Measurements from ENCODE around the gene ZFAND4. TPM values are rescaled to one million over a fixed set of nuclear protein-coding genes. Genes with fewer than 3 reads are reported as not detected.
A peak's percentile ranks its signal among the peaks of the same experiment; 100 is the strongest.

Gene ZFAND4
- polyA plus RNA-seq, 3 donors, result 4.4 to 5.9 (median 5.1) TPM

DNA sequence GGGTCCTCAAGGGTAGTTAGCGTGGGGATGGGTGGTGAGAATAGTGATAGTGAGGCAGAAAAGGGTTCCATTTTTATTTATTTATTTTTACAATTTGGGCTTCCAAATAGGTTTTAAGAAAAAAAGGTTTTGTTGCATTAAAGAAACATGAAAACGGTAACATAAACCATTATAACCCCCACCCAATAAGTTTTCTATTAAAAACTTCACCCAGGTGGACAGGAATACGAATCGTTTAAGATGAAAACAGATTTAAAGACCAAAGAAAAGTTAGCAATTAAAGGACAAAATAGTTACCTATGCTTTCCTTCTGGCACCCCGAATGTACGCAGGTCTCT lies 78.7 kb downstream of the ZFAND4 start:
- Histone ChIP-seq H3K4me2 (replicated peaks; ENCODE audit: extremely low read depth, low read length, poor library complexity, severe bottlenecking) (peak overlapping the region; percentile 90), H3K27ac (ENCODE audit: low read depth in 1 of 2, low read length in 2 of 2) (peak overlapping the region in 1 of 2 donors; percentile 43), H4K20me1 (ENCODE audit: insufficient read depth, low read length) (no peaks in the 10 kb centered on the region), H2AFZ (ENCODE audit: insufficient read depth, low read depth, low read length, poor library complexity, severe bottlenecking) (peak overlapping the region; percentile 88), H3K36me3 (replicated peaks in 1 of 2; ENCODE audit: control insufficient read depth in 1 of 2, insufficient read depth in 2 of 2, low read length in 2 of 2) (peaks cover 0 to 8% of the 10 kb centered on the region in 2 donors), H3K9ac (ENCODE audit: insufficient read depth, low read length, poor library complexity, severe bottlenecking) (peak overlapping the region; percentile 61), H3K4me3 (replicated peaks in 1 of 3; ENCODE audit: low read depth in 2 of 3, low read length in 3 of 3) (peak overlapping the region; percentile 72 to 95 (median 80)), H3K4me1 (ENCODE audit: control insufficient read depth in 1 of 2, insufficient read depth in 2 of 2, low read length in 2 of 2) (peaks cover 21 to 28% of the 10 kb centered on the region in 2 donors), H3K79me2 (ENCODE audit: insufficient read depth, low read length) (no peaks in the 10 kb centered on the region), H3K9me3 (replicated peaks in 1 of 2; ENCODE audit: control insufficient read depth in 1 of 2, insufficient read depth in 1 of 2, low read length in 2 of 2) (peaks cover 0 to 4% of the 10 kb centered on the region in 2 donors), H3K27me3 (ENCODE audit: control insufficient read depth in 2 of 2, insufficient read depth in 2 of 2, low read length in 2 of 2) (no peaks in the 10 kb centered on the region)
- 0% methylated on average over 2 of the region's 6 CpGs for WGBS (ENCODE audit: insufficient coverage)
- peak overlapping the region; percentile 83 to 92 for H3K4me3 Mint-ChIP-seq
- peaks cover 30% of the 10 kb centered on the region for H3K4me1 Mint-ChIP-seq
- DNase-seq, result no peak
- peaks cover under 1 to 12% (median 11%) of the 10 kb centered on the region in 3 donors for H3K27me3 Mint-ChIP-seq (ENCODE audit: low read depth in 3 of 3)
- TF ChIP-seq, protein P1, sequence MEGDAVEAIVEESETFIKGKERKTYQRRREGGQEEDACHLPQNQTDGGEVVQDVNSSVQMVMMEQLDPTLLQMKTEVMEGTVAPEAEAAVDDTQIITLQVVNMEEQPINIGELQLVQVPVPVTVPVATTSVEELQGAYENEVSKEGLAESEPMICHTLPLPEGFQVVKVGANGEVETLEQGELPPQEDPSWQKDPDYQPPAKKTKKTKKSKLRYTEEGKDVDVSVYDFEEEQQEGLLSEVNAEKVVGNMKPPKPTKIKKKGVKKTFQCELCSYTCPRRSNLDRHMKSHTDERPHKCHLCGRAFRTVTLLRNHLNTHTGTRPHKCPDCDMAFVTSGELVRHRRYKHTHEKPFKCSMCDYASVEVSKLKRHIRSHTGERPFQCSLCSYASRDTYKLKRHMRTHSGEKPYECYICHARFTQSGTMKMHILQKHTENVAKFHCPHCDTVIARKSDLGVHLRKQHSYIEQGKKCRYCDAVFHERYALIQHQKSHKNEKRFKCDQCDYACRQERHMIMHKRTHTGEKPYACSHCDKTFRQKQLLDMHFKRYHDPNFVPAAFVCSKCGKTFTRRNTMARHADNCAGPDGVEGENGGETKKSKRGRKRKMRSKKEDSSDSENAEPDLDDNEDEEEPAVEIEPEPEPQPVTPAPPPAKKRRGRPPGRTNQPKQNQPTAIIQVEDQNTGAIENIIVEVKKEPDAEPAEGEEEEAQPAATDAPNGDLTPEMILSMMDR (IDR thresholded peaks at IDR 0.05), result no peak
- H3K27ac Mint-ChIP-seq, result peak overlapping the region in 5 of 7 donors; percentile 17 to 77 (median 69)
- peaks cover 8 to 22% of the 10 kb centered on the region in 2 donors for H3K36me3 Mint-ChIP-seq
- peaks cover 2 to 8% (median 6%) of the 10 kb centered on the region in 7 donors for H3K9me3 Mint-ChIP-seq
- intact Hi-C loops (cut with micrococcal nuclease), result loop anchor here in 1 of 2 donors (10.0 kb wide), 2 partner anchors 129 to 219 kb away; partner anchors contain the start of gene ALOX5

DNA sequence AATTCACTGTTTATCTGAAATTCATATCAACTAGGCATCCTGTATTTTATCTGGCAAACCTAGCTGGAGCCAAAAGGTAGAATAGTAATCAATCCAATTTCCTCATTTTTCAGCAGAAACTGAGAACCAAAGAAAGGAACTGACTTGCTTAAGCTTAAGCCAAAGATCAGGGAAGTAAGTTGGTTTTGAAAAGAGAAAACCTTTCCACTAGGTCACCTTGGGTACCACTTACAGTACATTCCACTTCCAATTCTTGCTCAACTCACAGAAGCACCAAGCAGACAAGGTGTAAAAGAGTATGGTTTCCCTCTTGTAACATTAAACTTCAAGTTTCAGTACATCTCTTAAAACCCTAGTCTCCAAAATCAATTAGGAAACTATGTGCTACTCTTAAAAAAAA lies 79.6 kb downstream of the ZFAND4 start:
- H3K4me3 Mint-ChIP-seq, result peak overlapping the region in 1 of 2 donors; percentile 92
- Histone ChIP-seq H3K79me2 (ENCODE audit: insufficient read depth, low read length) (no peaks in the 10 kb centered on the region), H3K9me3 (replicated peaks in 1 of 2; ENCODE audit: control insufficient read depth in 1 of 2, insufficient read depth in 1 of 2, low read length in 2 of 2) (peaks cover 0 to 4% of the 10 kb centered on the region in 2 donors), H3K4me2 (replicated peaks; ENCODE audit: extremely low read depth, low read length, poor library complexity, severe bottlenecking) (peak overlapping the region; percentile 90), H3K4me3 (replicated peaks in 1 of 3; ENCODE audit: low read depth in 2 of 3, low read length in 3 of 3) (peak overlapping the region in 1 of 3 experiments; percentile 80), H3K27ac (ENCODE audit: low read depth in 1 of 2, low read length in 2 of 2) (no peak overlapping the region), H3K36me3 (replicated peaks in 1 of 2; ENCODE audit: control insufficient read depth in 1 of 2, insufficient read depth in 2 of 2, low read length in 2 of 2) (peaks cover 0 to 8% of the 10 kb centered on the region in 2 donors), H3K27me3 (ENCODE audit: control insufficient read depth in 2 of 2, insufficient read depth in 2 of 2, low read length in 2 of 2) (no peaks in the 10 kb centered on the region), H3K9ac (ENCODE audit: insufficient read depth, low read length, poor library complexity, severe bottlenecking) (no peak overlapping the region), H4K20me1 (ENCODE audit: insufficient read depth, low read length) (no peaks in the 10 kb centered on the region), H3K4me1 (ENCODE audit: control insufficient read depth in 1 of 2, insufficient read depth in 2 of 2, low read length in 2 of 2) (peaks cover 21 to 28% of the 10 kb centered on the region in 2 donors), H2AFZ (ENCODE audit: insufficient read depth, low read depth, low read length, poor library complexity, severe bottlenecking) (no peak overlapping the region)
- TF ChIP-seq, protein P1 (IDR thresholded peaks at IDR 0.05), result no peak
- intact Hi-C loops (cut with micrococcal nuclease), result loop anchor here in 1 of 2 donors (10.0 kb wide), 2 partner anchors 128 to 218 kb away; partner anchors contain the start of gene ALOX5
- peak overlapping the region in 2 of 7 donors; percentile 19 to 56 for H3K27ac Mint-ChIP-seq
- DNase-seq, result peak; percentile 18 to 61 (median 60)
- peaks cover 2 to 7% (median 5%) of the 10 kb centered on the region in 7 donors for H3K9me3 Mint-ChIP-seq
- peaks cover 8 to 22% of the 10 kb centered on the region in 2 donors for H3K36me3 Mint-ChIP-seq
- peaks cover 30% of the 10 kb centered on the region for H3K4me1 Mint-ChIP-seq
- H3K27me3 Mint-ChIP-seq (ENCODE audit: low read depth in 3 of 3), result peaks cover 0 to 12% (median 11%) of the 10 kb centered on the region in 3 donors
